HG03139 (cell line): Measurements from ENCODE around the gene RANGAP1.

ENCODE experiments used
- ATAC-seq: cut with Tn5 transposase; IDR thresholded peaks from one replicate; pipeline ENCODE4 v1.9.1; 2021; ENCODE audit not compliant: unreplicated experiment

The RANGAP1 gene

GRCh38 chr22:41238570-41239442 is 47.2 kb downstream of the RANGAP1 start:
- ATAC-seq, result no peak

- ATAC-seq, result no peak
Measured at GRCh38 chr22:41237707-41238569, 48.0 kb downstream of the RANGAP1 start.

GRCh38 chr22:41237036-41237706 is 48.8 kb downstream of the RANGAP1 start:
- no peak for ATAC-seq

GRCh38 chr22:41234815-41235695 is 50.9 kb downstream of the RANGAP1 start:
- no peak for ATAC-seq

- no peak for ATAC-seq
Measured at GRCh38 chr22:41231369-41231768, 54.6 kb downstream of the RANGAP1 start.

GRCh38 chr22:41230401-41230785 is 55.6 kb downstream of the RANGAP1 start:
- ATAC-seq, result no peak

- ATAC-seq, result no peak
Measured at GRCh38 chr22:41229730-41230400, 56.1 kb downstream of the RANGAP1 start.

GRCh38 chr22:41229215-41229614 is 56.8 kb downstream of the RANGAP1 start:
- ATAC-seq, result no peak

GRCh38 chr22:41226723-41227655 is 59.0 kb downstream of the RANGAP1 start:
- no peak for ATAC-seq

GRCh38 chr22:41223535-41223934 is 62.5 kb downstream of the RANGAP1 start:
- ATAC-seq, result no peak

GRCh38 chr22:41222846-41223507 is 63.0 kb downstream of the RANGAP1 start:
- ATAC-seq, result no peak

GRCh38 chr22:41217553-41218157 is 68.3 kb downstream of the RANGAP1 start:
- no peak for ATAC-seq

GRCh38 chr22:41216984-41217383 is 69.0 kb downstream of the RANGAP1 start:
- ATAC-seq, result no peak

GRCh38 chr22:41215926-41216325 is 70.1 kb downstream of the RANGAP1 start:
- no peak for ATAC-seq

- no peak for ATAC-seq
Measured at GRCh38 chr22:41215409-41215808, 70.6 kb downstream of the RANGAP1 start.

GRCh38 chr22:41206719-41207118 is 79.3 kb downstream of the RANGAP1 start:
- ATAC-seq, result no peak

GRCh38 chr22:41204992-41205900 is 80.7 kb downstream of the RANGAP1 start, which contains the start of gene L3MBTL2:
TSS of gene L3MBTL2 (plus strand) at chr22:41205312. CDS start at chr22:41205363, 51 bp downstream.
- ATAC-seq, result peak; percentile 95
